ENCODE data around the gene SNCG. TPM values are rescaled to one million over a fixed set of nuclear protein-coding genes. Genes with fewer than 3 reads are reported as not detected.
"Not testable (repeated sequence)": the region's sequence is repeated elsewhere in the genome, so short reads cannot be mapped to it uniquely, and the experiment has no call there.

Gene SNCG
- total RNA-seq, 1 experiment from 2014 or later: not detected

DNA sequence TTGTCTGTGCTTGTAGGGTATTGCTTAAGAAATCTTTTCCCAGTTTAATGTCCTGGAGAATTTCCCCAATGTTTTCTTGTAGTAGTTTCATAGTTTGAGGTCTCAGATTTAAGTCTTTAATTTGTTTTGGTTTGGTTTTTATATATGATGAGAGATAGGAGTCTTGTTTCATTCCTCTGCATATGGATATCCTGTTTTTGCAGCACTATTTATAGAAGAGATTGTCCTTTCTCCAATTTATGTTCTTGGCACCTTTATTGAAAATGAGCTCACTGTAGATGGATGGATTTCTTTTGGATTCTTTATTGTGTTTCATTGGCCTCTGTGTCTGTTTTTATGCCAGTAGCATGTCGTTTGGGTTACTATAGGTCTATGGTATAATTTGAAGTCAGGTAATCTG lies 30.1 kb downstream of the SNCG start:
- CTCF ChIA-PET: no interaction called here

DNA sequence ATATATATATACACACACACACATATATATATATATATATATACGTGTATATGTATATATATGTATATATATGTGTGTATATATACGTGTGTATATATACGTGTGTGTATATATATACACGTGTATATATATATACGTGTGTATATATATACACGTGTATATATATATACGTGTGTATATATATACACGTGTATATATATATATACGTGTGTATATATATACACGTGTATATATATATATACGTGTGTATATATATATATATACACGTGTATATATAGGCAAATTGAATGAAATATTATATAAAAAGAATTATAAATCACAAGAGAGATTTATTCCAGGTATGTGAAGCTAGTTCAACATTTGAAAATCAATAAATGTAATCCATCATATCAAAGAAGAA lies 33.0 kb downstream of the SNCG start:
- H3K27me3 ChIP-seq (replicated peaks; ENCODE audit: insufficient read depth, low read depth, low read length, poor library complexity); CTCF ChIA-PET; DNase-seq (ENCODE audit: low spot score); POLR2A ChIA-PET (ENCODE audit: low non-redundant PET); H3K27ac ChIP-seq (ENCODE audit: low read depth, low read length, poor library complexity, severe bottlenecking); BruUV-seq (replicated peaks); H3K4me1 ChIP-seq (ENCODE audit: insufficient read depth, low read length, poor library complexity, severe bottlenecking); H3K36me3 ChIP-seq (ENCODE audit: insufficient read depth, low read length, poor library complexity, severe bottlenecking); H3K9me3 ChIP-seq (ENCODE audit: low read depth, low read length, poor library complexity, severe bottlenecking); intact Hi-C loops (cut with micrococcal nuclease; ENCODE audit: unreplicated experiment); H3K4me3 ChIP-seq (ENCODE audit: low read depth, low read length, poor library complexity, severe bottlenecking): not testable (repeated sequence)

More for the DNA sequence above, 30.1 kb downstream of the SNCG start:
- BruUV-seq (replicated peaks): no TSS peak
- TF ChIP-seq EZH2 (IDR thresholded peaks at IDR 0.05; ENCODE audit: borderline replicate concordance, low read depth, low read length, poor library complexity, severe bottlenecking): no peak
- TF ChIP-seq, protein P1, sequence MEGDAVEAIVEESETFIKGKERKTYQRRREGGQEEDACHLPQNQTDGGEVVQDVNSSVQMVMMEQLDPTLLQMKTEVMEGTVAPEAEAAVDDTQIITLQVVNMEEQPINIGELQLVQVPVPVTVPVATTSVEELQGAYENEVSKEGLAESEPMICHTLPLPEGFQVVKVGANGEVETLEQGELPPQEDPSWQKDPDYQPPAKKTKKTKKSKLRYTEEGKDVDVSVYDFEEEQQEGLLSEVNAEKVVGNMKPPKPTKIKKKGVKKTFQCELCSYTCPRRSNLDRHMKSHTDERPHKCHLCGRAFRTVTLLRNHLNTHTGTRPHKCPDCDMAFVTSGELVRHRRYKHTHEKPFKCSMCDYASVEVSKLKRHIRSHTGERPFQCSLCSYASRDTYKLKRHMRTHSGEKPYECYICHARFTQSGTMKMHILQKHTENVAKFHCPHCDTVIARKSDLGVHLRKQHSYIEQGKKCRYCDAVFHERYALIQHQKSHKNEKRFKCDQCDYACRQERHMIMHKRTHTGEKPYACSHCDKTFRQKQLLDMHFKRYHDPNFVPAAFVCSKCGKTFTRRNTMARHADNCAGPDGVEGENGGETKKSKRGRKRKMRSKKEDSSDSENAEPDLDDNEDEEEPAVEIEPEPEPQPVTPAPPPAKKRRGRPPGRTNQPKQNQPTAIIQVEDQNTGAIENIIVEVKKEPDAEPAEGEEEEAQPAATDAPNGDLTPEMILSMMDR (conservative IDR thresholded peaks at IDR 0.05; ENCODE audit: low read depth, low read length): no peak
- no peaks in the 10 kb centered on the region for H3K4me1 ChIP-seq (ENCODE audit: insufficient read depth, low read length, poor library complexity, severe bottlenecking)
- no peak overlapping the region for H3K4me3 ChIP-seq (ENCODE audit: low read depth, low read length, poor library complexity, severe bottlenecking)
- no peaks in the 10 kb centered on the region for H3K9me3 ChIP-seq (ENCODE audit: low read depth, low read length, poor library complexity, severe bottlenecking)
- no peaks in the 10 kb centered on the region for H3K36me3 ChIP-seq (ENCODE audit: insufficient read depth, low read length, poor library complexity, severe bottlenecking)
- DNase-seq (ENCODE audit: low spot score): no peak
- POLR2A ChIA-PET (ENCODE audit: low non-redundant PET): no interaction called here
- H3K27ac ChIP-seq (ENCODE audit: low read depth, low read length, poor library complexity, severe bottlenecking): no peak overlapping the region
- intact Hi-C loops (cut with micrococcal nuclease; ENCODE audit: unreplicated experiment): no loop called here
- H3K27me3 ChIP-seq (replicated peaks; ENCODE audit: insufficient read depth, low read depth, low read length, poor library complexity): no peaks in the 10 kb centered on the region

DNA sequence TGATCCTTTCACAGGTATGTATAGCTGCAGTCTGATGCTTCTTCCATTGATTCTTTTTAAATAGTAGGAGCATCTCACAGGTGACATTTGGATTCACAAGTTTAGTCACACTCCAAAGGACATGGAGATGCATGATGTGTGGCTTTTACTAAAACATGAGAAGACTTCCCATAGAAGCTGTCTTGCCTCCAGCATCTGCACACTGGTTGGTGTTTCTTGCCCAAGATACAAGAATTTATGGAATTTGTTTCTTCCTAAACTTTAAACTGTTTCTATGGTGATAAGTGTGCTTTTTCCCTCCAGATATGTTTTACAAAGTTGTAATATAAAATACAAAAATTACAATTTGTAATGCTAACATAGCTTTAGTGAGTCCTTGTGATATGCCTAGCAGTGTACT lies 34.1 kb downstream of the SNCG start:
- ChIA-PET CTCF (no interaction called here), POLR2A (ENCODE audit: low non-redundant PET) (no interaction called here)
- no TSS peak for BruUV-seq (replicated peaks)
- Histone ChIP-seq H3K4me3 (ENCODE audit: low read depth, low read length, poor library complexity, severe bottlenecking) (no peak overlapping the region), H3K4me1 (ENCODE audit: insufficient read depth, low read length, poor library complexity, severe bottlenecking) (no peaks in the 10 kb centered on the region), H3K27me3 (replicated peaks; ENCODE audit: insufficient read depth, low read depth, low read length, poor library complexity) (no peaks in the 10 kb centered on the region), H3K27ac (ENCODE audit: low read depth, low read length, poor library complexity, severe bottlenecking) (no peak overlapping the region), H3K36me3 (ENCODE audit: insufficient read depth, low read length, poor library complexity, severe bottlenecking) (no peaks in the 10 kb centered on the region), H3K9me3 (ENCODE audit: low read depth, low read length, poor library complexity, severe bottlenecking) (no peaks in the 10 kb centered on the region)
- TF ChIP-seq, protein P1 (conservative IDR thresholded peaks at IDR 0.05; ENCODE audit: low read depth, low read length): no peak
- no peak for TF ChIP-seq EZH2 (IDR thresholded peaks at IDR 0.05; ENCODE audit: borderline replicate concordance, low read depth, low read length, poor library complexity, severe bottlenecking)
- intact Hi-C loops (cut with micrococcal nuclease; ENCODE audit: unreplicated experiment): no loop called here
- no peak for DNase-seq (ENCODE audit: low spot score)

DNA sequence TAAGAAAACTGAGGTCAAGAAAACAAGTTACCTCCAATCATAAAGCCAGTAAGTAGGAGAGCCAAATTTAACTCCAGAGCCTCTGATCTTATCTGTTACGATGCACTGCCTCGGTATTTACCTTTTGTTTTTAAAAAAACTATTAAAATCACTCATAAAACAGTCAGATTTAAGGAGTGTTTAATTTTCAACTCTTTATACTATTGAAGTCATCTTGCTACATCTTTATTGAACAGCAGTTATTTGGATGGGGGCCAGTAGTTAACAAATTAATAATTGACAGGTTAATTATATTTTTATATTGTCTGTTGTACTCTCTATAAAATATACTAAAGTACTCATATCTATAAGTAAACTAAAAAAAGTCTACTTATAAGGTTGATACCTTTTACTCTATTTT lies 34.5 kb downstream of the SNCG start:
- CTCF ChIA-PET: no interaction called here
- POLR2A ChIA-PET (ENCODE audit: low non-redundant PET): no interaction called here
- H3K36me3 ChIP-seq (ENCODE audit: insufficient read depth, low read length, poor library complexity, severe bottlenecking): no peaks in the 10 kb centered on the region
- no peaks in the 10 kb centered on the region for H3K4me1 ChIP-seq (ENCODE audit: insufficient read depth, low read length, poor library complexity, severe bottlenecking)
- H3K27me3 ChIP-seq (replicated peaks; ENCODE audit: insufficient read depth, low read depth, low read length, poor library complexity): no peaks in the 10 kb centered on the region
- DNase-seq (ENCODE audit: low spot score): no peak
- no peaks in the 10 kb centered on the region for H3K9me3 ChIP-seq (ENCODE audit: low read depth, low read length, poor library complexity, severe bottlenecking)
- TF ChIP-seq, protein P1 (conservative IDR thresholded peaks at IDR 0.05; ENCODE audit: low read depth, low read length): no peak
- no peak for TF ChIP-seq EZH2 (IDR thresholded peaks at IDR 0.05; ENCODE audit: borderline replicate concordance, low read depth, low read length, poor library complexity, severe bottlenecking)
- no TSS peak for BruUV-seq (replicated peaks)
- H3K4me3 ChIP-seq (ENCODE audit: low read depth, low read length, poor library complexity, severe bottlenecking): no peak overlapping the region
- intact Hi-C loops (cut with micrococcal nuclease; ENCODE audit: unreplicated experiment): no loop called here
- H3K27ac ChIP-seq (ENCODE audit: low read depth, low read length, poor library complexity, severe bottlenecking): no peak overlapping the region

DNA sequence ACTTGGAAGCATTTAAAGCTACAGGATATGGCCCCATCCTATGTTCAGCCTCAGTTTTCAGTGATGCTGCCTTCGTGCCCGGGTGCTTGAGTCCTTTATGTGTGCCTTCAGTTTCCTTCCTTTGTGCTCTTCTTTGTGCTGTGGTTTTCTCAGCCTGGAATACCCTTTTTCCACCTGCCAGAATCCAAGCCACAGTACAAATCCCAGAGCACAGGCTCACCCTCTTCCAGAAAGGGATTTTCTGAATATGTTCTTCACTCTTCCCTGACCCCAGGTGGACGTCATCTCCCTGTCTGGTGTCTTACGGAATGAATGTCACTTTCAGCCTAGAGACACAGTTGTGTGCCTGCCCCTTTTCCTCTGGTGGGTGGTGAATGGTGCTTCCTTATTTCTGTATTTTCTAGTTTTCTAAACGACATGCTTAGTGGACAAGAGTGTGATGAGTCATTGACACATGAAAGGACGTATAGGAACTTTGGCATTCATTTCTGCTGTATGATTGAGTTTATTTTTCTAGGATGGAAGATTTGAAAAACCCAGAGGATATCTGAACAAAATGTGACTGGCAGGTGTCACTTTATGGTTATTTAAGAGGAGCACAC lies 41.5 kb downstream of the SNCG start:
- H3K4me1 ChIP-seq (ENCODE audit: insufficient read depth, low read length, poor library complexity, severe bottlenecking); intact Hi-C loops (cut with micrococcal nuclease; ENCODE audit: unreplicated experiment); H3K27ac ChIP-seq (ENCODE audit: low read depth, low read length, poor library complexity, severe bottlenecking); H3K4me3 ChIP-seq (ENCODE audit: low read depth, low read length, poor library complexity, severe bottlenecking); CTCF ChIA-PET; H3K27me3 ChIP-seq (replicated peaks; ENCODE audit: insufficient read depth, low read depth, low read length, poor library complexity); POLR2A ChIA-PET (ENCODE audit: low non-redundant PET); BruUV-seq (replicated peaks); DNase-seq (ENCODE audit: low spot score); H3K36me3 ChIP-seq (ENCODE audit: insufficient read depth, low read length, poor library complexity, severe bottlenecking); H3K9me3 ChIP-seq (ENCODE audit: low read depth, low read length, poor library complexity, severe bottlenecking): not testable (repeated sequence)

Data from A673 (cell line).